Measurements from ENCODE around the gene FILIP1L.

FILIP1L gene

DNA sequence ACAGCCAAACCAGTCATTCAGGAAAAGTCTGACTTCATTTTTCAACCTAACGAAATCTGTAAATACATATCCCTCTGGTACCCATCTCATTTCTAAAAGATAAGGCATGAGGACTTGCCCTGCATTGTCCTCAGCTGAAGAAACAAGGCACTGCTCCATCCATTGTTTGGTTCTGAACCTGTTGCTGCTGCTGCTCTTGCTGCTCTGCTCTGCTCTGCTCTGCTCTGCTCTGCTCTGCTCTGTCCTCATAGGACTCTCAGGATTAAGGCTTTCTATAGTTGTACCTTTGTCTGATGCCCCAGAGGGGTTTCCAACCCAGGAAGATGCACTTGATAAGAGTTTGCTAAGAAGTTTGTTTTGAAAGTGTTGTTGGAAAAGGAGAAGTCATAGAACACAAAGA, 258.4 kb downstream of the FILIP1L start:
- no peaks in the 10 kb centered on the region for H3K9me3 ChIP-seq (ENCODE audit: control insufficient read depth, low read length)
- H3K79me2 ChIP-seq: peaks cover 34% of the 10 kb centered on the region
- no peaks in the 10 kb centered on the region for H3K27me3 ChIP-seq (ENCODE audit: control insufficient read depth, insufficient read depth, low read length)
- no peaks in the 10 kb centered on the region for H3K36me3 ChIP-seq (ENCODE audit: control insufficient read depth, insufficient read depth, low read length)
- no peak overlapping the region for H3K9ac ChIP-seq
- no peak for TF ChIP-seq CTCF (IDR thresholded peaks at IDR 0.05)
- no peak overlapping the region for H3K4me3 ChIP-seq (ENCODE audit: low read depth, low read length)
- H2AFZ ChIP-seq: no peak overlapping the region
- no peak overlapping the region for H3K27ac ChIP-seq
- no peak overlapping the region for H3K4me2 ChIP-seq (ENCODE audit: low read length)
- peaks cover 7% of the 10 kb centered on the region for H3K4me1 ChIP-seq

DNA sequence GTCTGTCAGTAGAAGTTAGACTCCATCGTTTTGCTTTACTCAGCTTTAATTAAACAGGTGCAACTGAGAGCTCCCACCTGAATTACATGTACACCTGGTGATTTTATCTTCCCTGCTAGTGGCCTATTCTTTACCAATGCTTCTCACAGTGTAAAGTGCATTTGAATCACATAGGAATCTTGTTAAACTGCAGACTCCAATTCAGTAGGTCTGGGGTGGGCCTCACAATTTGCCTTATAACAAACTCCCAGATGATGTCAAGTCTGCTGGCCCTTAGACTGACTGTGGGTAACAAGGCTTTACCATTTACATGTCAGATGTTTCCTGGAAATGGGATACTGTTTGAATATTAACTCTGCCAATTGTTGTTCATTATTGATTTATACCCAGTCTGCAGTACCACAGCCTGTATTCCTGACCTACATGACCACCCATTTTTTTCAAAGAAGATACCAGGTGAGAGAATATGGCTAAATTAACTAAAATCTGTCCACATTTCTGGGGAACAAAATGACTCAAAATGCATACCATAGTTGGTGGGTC, 259.5 kb downstream of the FILIP1L start:
- Histone ChIP-seq H3K27ac (no peak overlapping the region), H3K4me2 (ENCODE audit: low read length) (no peak overlapping the region), H3K4me3 (ENCODE audit: low read depth, low read length) (no peak overlapping the region), H3K79me2 (peaks cover 34% of the 10 kb centered on the region), H2AFZ (no peak overlapping the region), H3K36me3 (ENCODE audit: control insufficient read depth, insufficient read depth, low read length) (no peaks in the 10 kb centered on the region), H3K9me3 (ENCODE audit: control insufficient read depth, low read length) (no peaks in the 10 kb centered on the region), H3K4me1 (peaks cover 1% of the 10 kb centered on the region), H3K9ac (no peak overlapping the region), H3K27me3 (ENCODE audit: control insufficient read depth, insufficient read depth, low read length) (no peaks in the 10 kb centered on the region)
- TF ChIP-seq CTCF (IDR thresholded peaks at IDR 0.05): no peak

DNA sequence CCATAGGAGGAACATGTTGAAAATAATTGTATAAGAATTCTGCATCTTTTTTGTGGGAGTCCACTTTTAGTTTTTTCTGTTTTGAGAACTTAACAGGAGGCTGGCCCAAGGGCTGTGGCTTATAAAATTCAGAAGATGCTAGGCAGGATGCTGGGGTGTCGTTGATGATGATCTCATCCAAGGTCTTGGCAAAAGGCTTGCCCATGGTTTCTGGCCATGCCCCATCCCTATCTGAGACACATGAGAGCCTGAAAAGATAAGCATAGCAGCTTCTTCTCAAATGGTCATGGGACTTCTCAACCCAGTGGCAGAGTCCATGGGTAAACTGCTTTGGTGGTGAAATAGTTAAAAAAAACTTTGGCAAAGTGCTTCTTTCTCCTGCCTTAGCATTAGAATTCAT, 261.4 kb downstream of the FILIP1L start:
- TF ChIP-seq CTCF (IDR thresholded peaks at IDR 0.05): no peak
- Histone ChIP-seq H3K27me3 (ENCODE audit: control insufficient read depth, insufficient read depth, low read length) (no peaks in the 10 kb centered on the region), H3K4me1 (no peaks in the 10 kb centered on the region), H3K79me2 (peaks cover 30% of the 10 kb centered on the region), H2AFZ (no peak overlapping the region), H3K36me3 (ENCODE audit: control insufficient read depth, insufficient read depth, low read length) (no peaks in the 10 kb centered on the region), H3K4me3 (ENCODE audit: low read depth, low read length) (no peak overlapping the region), H3K9me3 (ENCODE audit: control insufficient read depth, low read length) (no peaks in the 10 kb centered on the region), H3K27ac (no peak overlapping the region), H3K4me2 (ENCODE audit: low read length) (no peak overlapping the region), H3K9ac (no peak overlapping the region)

- H3K4me2 ChIP-seq (ENCODE audit: low read length): no peak overlapping the region
- H3K4me1 ChIP-seq: no peaks in the 10 kb centered on the region
These were observed 262.3 kb downstream of the FILIP1L start for GRCh38 chr3:99851955-99852354.

More at GRCh38 chr3:99851955-99852354, 262.3 kb downstream of the FILIP1L start:
- Histone ChIP-seq H3K27me3 (ENCODE audit: control insufficient read depth, insufficient read depth, low read length) (no peaks in the 10 kb centered on the region), H3K9me3 (ENCODE audit: control insufficient read depth, low read length) (no peaks in the 10 kb centered on the region), H3K79me2 (peaks cover 24% of the 10 kb centered on the region), H3K4me3 (ENCODE audit: low read depth, low read length) (no peak overlapping the region), H3K27ac (no peak overlapping the region), H3K9ac (no peak overlapping the region), H3K36me3 (ENCODE audit: control insufficient read depth, insufficient read depth, low read length) (no peaks in the 10 kb centered on the region), H2AFZ (no peak overlapping the region)
- TF ChIP-seq CTCF (IDR thresholded peaks at IDR 0.05): no peak

Data from parathyroid adenoma (tissue), 2 donors.